HepG2 (cell line): Measurements from ENCODE around the gene RGL1. TPM values are rescaled to one million over a fixed set of nuclear protein-coding genes. Genes with fewer than 3 reads are reported as not detected.

Experiments
- ATAC-seq: fragments of 200-7000 bp; cut with Tn5 transposase; 3 replicates; pipeline ENCODE4 v1.9.1; 2020; ENCODE audit warnings: mild to moderate bottlenecking, moderate library complexity
- BruUV-seq: library from RNA; stranded (reverse); fragments of 400-500 nt; replicated peaks from 2 replicates; lab custom pipeline; 2021; lab: Mats Ljungman, UMichigan
- CTCF ChIA-PET: fragments of 300-600 bp; formaldehyde crosslinking; extraction: SDS; loops from one replicate; lab custom pipeline; 2021; ENCODE audit warnings: low total read pairs, inconsistent platforms, low intra/inter-chr PET ratio; lab: Yijun Ruan, JAX
- POLR2A ChIA-PET: fragments of 350-600 bp; sonication (Branson Sonifier 250); formaldehyde crosslinking; loops from one replicate; lab custom pipeline; 2020; ENCODE audit warnings: antibody characterized with exemption, inconsistent platforms; lab: Yijun Ruan, JAX
- DNase-seq: peaks from one replicate; pipeline ENCODE4 v3.0.0-alpha.2; 2015; ENCODE audit warnings: low spot score
- FAIRE-seq: peaks from 3 replicates; lab custom pipeline; 2011; peaks lifted over from hg19 to GRCh38; lab: Jason Lieb, UNC
- H2AFZ ChIP-seq: one replicate; pipeline ENCODE4 v1.6.1; 2011; ENCODE audit warnings: low read length, inconsistent platforms
- H3K27ac ChIP-seq: fragments of 300-600 bp; 3 replicates; pipeline ENCODE4 v1.8.0; 2011; ENCODE audit warnings: mixed run types, mild to moderate bottlenecking, mixed read lengths, low read length, inconsistent platforms; ENCODE audit not compliant: insufficient read depth; ENCODE audit errors: extremely low read length
- H3K27me3 ChIP-seq, 2 experiments: fragments of 200-600 bp in 1 of 2; 2 replicates in 1 of 2; 3 replicates in 1 of 2; pipeline versions ENCODE4 v1.6.0 to v1.8.0; 2011; ENCODE audit warnings: low read length in 2 of 2, mild to moderate bottlenecking in 2 of 2, moderate library complexity in 2 of 2, inconsistent platforms in 1 of 2; ENCODE audit not compliant: insufficient read depth in 2 of 2, control insufficient read depth in 1 of 2
- H3K36me3 ChIP-seq, 2 experiments: fragments of 200-600 bp in 1 of 2; replicated peaks in 1 of 2; 2 replicates in 1 of 2; 3 replicates in 1 of 2; pipeline versions ENCODE4 v1.5.1 to v1.8.0; 2011; ENCODE audit warnings: low read length in 2 of 2, inconsistent platforms in 1 of 2; ENCODE audit not compliant: insufficient read depth in 2 of 2, control insufficient read depth in 1 of 2
- H3K4me1 ChIP-seq: 2 replicates; pipeline ENCODE4 v1.5.1; 2012; ENCODE audit warnings: low read length, inconsistent platforms; ENCODE audit not compliant: insufficient read depth
- H3K4me2 ChIP-seq: 2 replicates; pipeline ENCODE4 v1.6.0; 2011; ENCODE audit warnings: low read depth, low read length, inconsistent platforms
- H3K4me3 ChIP-seq, 3 experiments: fragments of 200-600 bp in 1 of 3; sonication (generic), shearing (Covaris generic) in 1 of 3; replicated peaks in 1 of 3; 2 replicates each; pipeline ENCODE4 v1.5.1; 2011 to 2016; ENCODE audit warnings: low read length in 3 of 3, inconsistent platforms in 2 of 3, low read depth in 2 of 3, mild to moderate bottlenecking in 2 of 3, control low read depth in 1 of 3, mixed read lengths in 1 of 3; ENCODE audit not compliant: insufficient read depth in 1 of 3
- H3K79me2 ChIP-seq: one replicate; pipeline ENCODE4 v1.6.1; 2011; ENCODE audit warnings: low read length, inconsistent platforms; ENCODE audit not compliant: insufficient read depth
- H3K9ac ChIP-seq: 2 replicates; pipeline ENCODE4 v1.6.0; 2011; ENCODE audit warnings: mild to moderate bottlenecking, low read depth, low read length, inconsistent platforms; ENCODE audit not compliant: insufficient read depth
- H3K9me3 ChIP-seq: 2 replicates; pipeline ENCODE4 v1.5.1; 2012; ENCODE audit warnings: mild to moderate bottlenecking, low read length
- H4K20me1 ChIP-seq: 2 replicates; pipeline ENCODE4 v1.6.0; 2011; ENCODE audit warnings: inconsistent platforms, mild to moderate bottlenecking, low read length, moderate library complexity; ENCODE audit not compliant: insufficient read depth
- CCDC6 ChIP-seq: sonication (generic); formaldehyde crosslinking; IDR thresholded peaks from 2 replicates; pipeline ENCODE4 v1.8.1; 2022; ENCODE audit warnings: mild to moderate bottlenecking, missing genetic modification reagents, moderate library complexity
- MAFF ChIP-seq: IDR thresholded peaks from 2 replicates; pipeline ENCODE4 v1.6.1; 2011; ENCODE audit warnings: low read depth, low read length, improper control_type of control experiment
- NBN ChIP-seq: fragments of 450-650 bp; conservative IDR thresholded peaks from 2 replicates; pipeline ENCODE4 v1.6.1; 2017
- NKX3-1 ChIP-seq: sonication (generic); formaldehyde crosslinking; IDR thresholded peaks from 2 replicates; pipeline ENCODE4 v1.5.0; 2020; ENCODE audit warnings: missing genetic modification reagents
- RAD51 ChIP-seq: fragments of 450-650 bp; IDR thresholded peaks from 2 replicates; pipeline ENCODE4 v1.6.1; 2016; ENCODE audit warnings: borderline replicate concordance
- RELA ChIP-seq: sonication (generic); formaldehyde crosslinking; IDR thresholded peaks from 2 replicates; pipeline ENCODE4 v1.4.0; 2020; ENCODE audit warnings: missing genetic modification reagents
- WGBS: methylation state at CpG from one replicate; pipeline ENCODE4 v1.1.6; 2017; ENCODE audit warnings: low lambda C conversion rate; 5-methylcytosine and 5-hydroxymethylcytosine counted together
- in situ Hi-C: cut with HindIII; loops from 2 replicates; pipeline ENCODE4 v1.10.0; 2017; ENCODE audit warnings: low pct_unique_long_range_greater_than_20kb; ENCODE audit not compliant: extremely low pct_ligation_motif_present
- intact Hi-C: fragments of 100-400 bp; cut with micrococcal nuclease; formaldehyde crosslinking; loops from one replicate; pipeline ENCODE4 v1.10.0; 2022; ENCODE audit not compliant: unreplicated experiment
- polyA plus RNA-seq, 8 experiments: library from polyadenylated mRNA; depleted of rRNA in 3 of 8; stranded (reverse) in 7 of 8; unstranded in 1 of 8; fragments of >200 nt; fragmentation: Illumina TruSeq in 4 of 8; extraction: Trizol in 4 of 8; gene quantifications; 2 replicates each; pipeline versions ENCODE4 v1.2.1 to v1.2.3, GENCODE V29; 2011 to 2016; ENCODE audit warnings: low read depth in 4 of 8, missing spikeins in 1 of 8, mixed read lengths in 1 of 8; ENCODE audit not compliant: insufficient read depth in 1 of 8
- total RNA-seq, 5 experiments: library from RNA; depleted of rRNA; stranded (reverse); fragments of >200 nt; fragmentation: Illumina TruSeq; extraction: Trizol; gene quantifications; 2 replicates each; pipeline ENCODE4 v1.2.3, GENCODE V29; 2016; ENCODE audit warnings: low read depth in 1 of 5
- TF ChIP-seq, protein P1 (sequence below): sonication (generic); formaldehyde crosslinking; IDR thresholded peaks from 2 replicates; pipeline ENCODE4 v1.4.0; 2020; ENCODE audit warnings: missing genetic modification reagents
- TF ChIP-seq, protein P2 (sequence below): sonication (generic); formaldehyde crosslinking; IDR thresholded peaks from 2 replicates; pipeline ENCODE4 v1.4.0; 2020; ENCODE audit warnings: missing genetic modification reagents, borderline replicate concordance

RGL1 gene
- total and polyA plus RNA-seq, 2 of the 13 experiments (the other 11 are each of a cell fraction or from before 2014, with no cell fraction given): 3.5 to 4.7 TPM

DNA sequence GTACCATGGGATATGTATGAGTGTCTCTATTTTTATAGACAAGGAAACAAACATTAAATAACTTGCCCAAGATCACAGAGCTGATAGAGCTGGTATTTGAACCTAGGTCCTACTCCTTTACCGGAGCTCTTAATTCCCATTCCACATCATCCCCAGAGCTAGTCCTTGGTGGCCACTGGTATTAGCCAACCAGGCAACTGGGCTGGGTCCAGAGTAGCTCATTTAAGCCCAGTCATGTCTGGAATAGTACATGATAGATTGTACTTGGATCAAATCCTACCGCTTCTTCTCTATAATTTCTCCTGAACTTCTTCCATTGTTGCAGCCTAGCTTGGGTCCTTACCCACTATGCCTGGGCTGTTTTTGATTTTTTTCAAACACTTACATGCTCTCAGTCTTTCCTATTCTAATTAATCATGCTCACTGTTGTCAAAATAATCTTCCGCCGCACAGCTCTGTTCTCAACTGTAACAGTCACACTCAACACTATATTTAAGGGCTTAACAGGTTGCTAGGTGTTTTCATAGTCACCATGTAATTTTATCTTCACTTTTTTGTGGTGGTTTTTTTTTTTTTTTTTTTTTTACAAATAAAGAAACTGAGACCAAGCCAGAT, 152.4 kb downstream of the RGL1 start:
- no peaks in the 10 kb centered on the region for H3K9me3 ChIP-seq
- in situ Hi-C loops: no loop called here
- no peak overlapping the region for H3K4me2 ChIP-seq
- no peak overlapping the region for H2AFZ ChIP-seq
- 73% methylated on average over 4 of the region's 4 CpGs for WGBS
- intact Hi-C loops: no loop called here
- no peak overlapping the region for H3K9ac ChIP-seq
- H3K27me3 ChIP-seq: no peaks in the 10 kb centered on the region; a peak in 1 of 5 replicates
- no peaks in the 10 kb centered on the region for H3K36me3 ChIP-seq
- ChIA-PET POLR2A (no interaction called here), CTCF (no interaction called here)
- FAIRE-seq (no peak), DNase-seq (no peak), ATAC-seq (no peak)
- H3K4me3 ChIP-seq: no peak overlapping the region
- H3K4me1 ChIP-seq: no peaks in the 10 kb centered on the region
- no TSS peak for BruUV-seq
- TF ChIP-seq, protein P1, sequence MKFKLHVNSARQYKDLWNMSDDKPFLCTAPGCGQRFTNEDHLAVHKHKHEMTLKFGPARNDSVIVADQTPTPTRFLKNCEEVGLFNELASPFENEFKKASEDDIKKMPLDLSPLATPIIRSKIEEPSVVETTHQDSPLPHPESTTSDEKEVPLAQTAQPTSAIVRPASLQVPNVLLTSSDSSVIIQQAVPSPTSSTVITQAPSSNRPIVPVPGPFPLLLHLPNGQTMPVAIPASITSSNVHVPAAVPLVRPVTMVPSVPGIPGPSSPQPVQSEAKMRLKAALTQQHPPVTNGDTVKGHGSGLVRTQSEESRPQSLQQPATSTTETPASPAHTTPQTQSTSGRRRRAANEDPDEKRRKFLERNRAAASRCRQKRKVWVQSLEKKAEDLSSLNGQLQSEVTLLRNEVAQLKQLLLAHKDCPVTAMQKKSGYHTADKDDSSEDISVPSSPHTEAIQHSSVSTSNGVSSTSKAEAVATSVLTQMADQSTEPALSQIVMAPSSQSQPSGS (CRISPR knock-in tag): no peak
- no peak for TF ChIP-seq RELA
- TF ChIP-seq CCDC6 (CRISPR knock-in tag): no peak
- no peak for TF ChIP-seq NBN
- TF ChIP-seq RAD51: no peak
- TF ChIP-seq MAFF: no peak
- TF ChIP-seq, protein P2, sequence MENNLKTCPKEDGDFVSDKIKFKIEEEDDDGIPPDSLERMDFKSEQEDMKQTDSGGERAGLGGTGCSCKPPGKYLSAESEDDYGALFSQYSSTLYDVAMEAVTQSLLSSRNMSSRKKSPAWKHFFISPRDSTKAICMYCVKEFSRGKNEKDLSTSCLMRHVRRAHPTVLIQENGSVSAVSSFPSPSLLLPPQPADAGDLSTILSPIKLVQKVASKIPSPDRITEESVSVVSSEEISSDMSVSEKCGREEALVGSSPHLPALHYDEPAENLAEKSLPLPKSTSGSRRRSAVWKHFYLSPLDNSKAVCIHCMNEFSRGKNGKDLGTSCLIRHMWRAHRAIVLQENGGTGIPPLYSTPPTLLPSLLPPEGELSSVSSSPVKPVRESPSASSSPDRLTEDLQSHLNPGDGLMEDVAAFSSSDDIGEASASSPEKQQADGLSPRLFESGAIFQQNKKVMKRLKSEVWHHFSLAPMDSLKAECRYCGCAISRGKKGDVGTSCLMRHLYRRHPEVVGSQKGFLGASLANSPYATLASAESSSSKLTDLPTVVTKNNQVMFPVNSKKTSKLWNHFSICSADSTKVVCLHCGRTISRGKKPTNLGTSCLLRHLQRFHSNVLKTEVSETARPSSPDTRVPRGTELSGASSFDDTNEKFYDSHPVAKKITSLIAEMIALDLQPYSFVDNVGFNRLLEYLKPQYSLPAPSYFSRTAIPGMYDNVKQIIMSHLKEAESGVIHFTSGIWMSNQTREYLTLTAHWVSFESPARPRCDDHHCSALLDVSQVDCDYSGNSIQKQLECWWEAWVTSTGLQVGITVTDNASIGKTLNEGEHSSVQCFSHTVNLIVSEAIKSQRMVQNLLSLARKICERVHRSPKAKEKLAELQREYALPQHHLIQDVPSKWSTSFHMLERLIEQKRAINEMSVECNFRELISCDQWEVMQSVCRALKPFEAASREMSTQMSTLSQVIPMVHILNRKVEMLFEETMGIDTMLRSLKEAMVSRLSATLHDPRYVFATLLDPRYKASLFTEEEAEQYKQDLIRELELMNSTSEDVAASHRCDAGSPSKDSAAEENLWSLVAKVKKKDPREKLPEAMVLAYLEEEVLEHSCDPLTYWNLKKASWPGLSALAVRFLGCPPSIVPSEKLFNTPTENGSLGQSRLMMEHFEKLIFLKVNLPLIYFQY (CRISPR knock-in tag): no peak
- TF ChIP-seq NKX3-1 (CRISPR knock-in tag): no peak
- TF ChIP-seq, all 625 proteins: peak for 0
- H4K20me1 ChIP-seq: no peaks in the 10 kb centered on the region
- H3K79me2 ChIP-seq: no peaks in the 10 kb centered on the region
- no peak overlapping the region for H3K27ac ChIP-seq
